Measurements from ENCODE around the gene GSDMA.

The GSDMA gene

DNA sequence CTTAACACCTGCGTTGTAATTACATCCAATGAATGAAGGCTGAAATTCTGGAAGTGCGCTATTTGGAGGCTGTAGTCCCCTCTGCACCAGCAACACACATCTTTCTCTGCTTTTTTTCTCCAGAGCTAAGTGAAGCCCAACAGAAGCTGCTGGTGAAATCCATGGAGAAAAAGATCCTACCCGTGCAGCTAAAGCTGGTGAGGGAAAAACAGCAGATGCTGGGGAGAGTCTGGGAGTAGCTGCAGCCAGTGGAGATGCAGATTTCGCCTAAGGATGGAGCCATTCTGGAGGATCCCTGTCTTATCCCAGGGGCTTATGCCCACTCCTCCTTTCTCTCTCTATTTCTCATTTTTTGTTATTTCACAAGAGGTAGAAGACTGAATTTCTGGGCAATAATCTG, 13.0 kb downstream of the GSDMA start:
- Histone ChIP-seq H3K79me2 (ENCODE audit: control insufficient read depth, low read length) (peaks cover 1% of the 10 kb centered on the region), H3K27ac (ENCODE audit: low read depth, low read length) (no peak overlapping the region), H3K9me2 (replicated peaks; ENCODE audit: control insufficient read depth, low read length) (no peaks in the 10 kb centered on the region), H3K9me3 (ENCODE audit: control insufficient read depth, insufficient read depth, low read length) (no peaks in the 10 kb centered on the region), H3K4me1 (ENCODE audit: control insufficient read depth, low read length) (peaks cover 21% of the 10 kb centered on the region), H3K27me3 (ENCODE audit: control insufficient read depth, low read length) (peaks cover 19% of the 10 kb centered on the region), H3K36me3 (ENCODE audit: control insufficient read depth, low read length) (peaks cover under 1% of the 10 kb centered on the region; the same call in 1 of the 2 replicates), H4K20me1 (ENCODE audit: control insufficient read depth, insufficient read depth, low read depth, low read length) (no peaks in the 10 kb centered on the region), H3F3A (ENCODE audit: control insufficient read depth, insufficient read depth) (no peaks in the 10 kb centered on the region), H3K4me3 (ENCODE audit: low read length) (no peak overlapping the region), H3K4me2 (ENCODE audit: low read length) (no peak overlapping the region)
- TF ChIP-seq EZH2phosphoT487 (IDR thresholded peaks at IDR 0.05; ENCODE audit: borderline replicate concordance, low read length): no peak
- TF ChIP-seq, protein P1, sequence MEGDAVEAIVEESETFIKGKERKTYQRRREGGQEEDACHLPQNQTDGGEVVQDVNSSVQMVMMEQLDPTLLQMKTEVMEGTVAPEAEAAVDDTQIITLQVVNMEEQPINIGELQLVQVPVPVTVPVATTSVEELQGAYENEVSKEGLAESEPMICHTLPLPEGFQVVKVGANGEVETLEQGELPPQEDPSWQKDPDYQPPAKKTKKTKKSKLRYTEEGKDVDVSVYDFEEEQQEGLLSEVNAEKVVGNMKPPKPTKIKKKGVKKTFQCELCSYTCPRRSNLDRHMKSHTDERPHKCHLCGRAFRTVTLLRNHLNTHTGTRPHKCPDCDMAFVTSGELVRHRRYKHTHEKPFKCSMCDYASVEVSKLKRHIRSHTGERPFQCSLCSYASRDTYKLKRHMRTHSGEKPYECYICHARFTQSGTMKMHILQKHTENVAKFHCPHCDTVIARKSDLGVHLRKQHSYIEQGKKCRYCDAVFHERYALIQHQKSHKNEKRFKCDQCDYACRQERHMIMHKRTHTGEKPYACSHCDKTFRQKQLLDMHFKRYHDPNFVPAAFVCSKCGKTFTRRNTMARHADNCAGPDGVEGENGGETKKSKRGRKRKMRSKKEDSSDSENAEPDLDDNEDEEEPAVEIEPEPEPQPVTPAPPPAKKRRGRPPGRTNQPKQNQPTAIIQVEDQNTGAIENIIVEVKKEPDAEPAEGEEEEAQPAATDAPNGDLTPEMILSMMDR (IDR thresholded peaks at IDR 0.05; ENCODE audit: low read depth, low read length, poor library complexity, severe bottlenecking): no peak

DNA sequence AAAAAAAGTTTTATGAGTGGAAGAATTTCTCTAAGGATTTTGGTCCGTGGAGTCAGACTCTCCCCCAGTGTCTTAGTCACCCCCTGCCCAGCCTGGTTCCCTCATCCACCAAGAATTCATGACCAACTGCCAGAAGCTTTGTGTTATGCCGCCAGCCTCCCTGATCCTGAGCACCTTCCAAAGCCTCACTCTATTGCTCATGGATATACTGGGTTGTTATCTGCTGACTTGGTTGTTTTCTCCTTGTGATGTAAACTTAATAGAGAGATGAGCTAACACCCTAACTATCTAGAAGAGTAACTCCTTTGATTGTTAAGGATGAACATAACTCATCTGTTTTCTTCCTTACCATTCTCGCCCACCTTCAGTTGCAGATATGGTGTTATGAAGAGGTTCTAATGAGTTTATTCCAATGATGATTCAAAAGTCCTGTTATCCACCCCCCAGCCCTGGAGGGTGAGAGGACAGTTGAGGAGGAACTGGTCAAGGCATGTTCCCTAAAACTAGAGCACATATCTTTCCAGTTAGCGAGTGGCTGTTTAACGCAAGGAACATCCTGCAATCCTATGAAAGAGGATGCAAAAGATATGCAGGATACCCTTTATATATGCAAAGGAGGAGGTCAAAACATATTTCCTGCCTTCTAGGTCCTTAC, 16.3 kb downstream of the GSDMA start:
- TF ChIP-seq, protein P1 (IDR thresholded peaks at IDR 0.05; ENCODE audit: low read depth, low read length, poor library complexity, severe bottlenecking): no peak
- no peak for TF ChIP-seq EZH2phosphoT487 (IDR thresholded peaks at IDR 0.05; ENCODE audit: borderline replicate concordance, low read length)
- Histone ChIP-seq H3K4me2 (ENCODE audit: low read length) (peak overlapping the region; percentile 84), H3K9me3 (ENCODE audit: control insufficient read depth, insufficient read depth, low read length) (no peaks in the 10 kb centered on the region), H3K27me3 (ENCODE audit: control insufficient read depth, low read length) (peaks cover 5% of the 10 kb centered on the region), H4K20me1 (ENCODE audit: control insufficient read depth, insufficient read depth, low read depth, low read length) (no peaks in the 10 kb centered on the region; the same call in 1 of the 2 replicates), H3K79me2 (ENCODE audit: control insufficient read depth, low read length) (peaks cover 33% of the 10 kb centered on the region), H3K4me3 (ENCODE audit: low read length) (peak overlapping the region; percentile 83), H3K9me2 (replicated peaks; ENCODE audit: control insufficient read depth, low read length) (no peaks in the 10 kb centered on the region), H3K36me3 (ENCODE audit: control insufficient read depth, low read length) (peaks cover 27% of the 10 kb centered on the region), H3F3A (ENCODE audit: control insufficient read depth, insufficient read depth) (no peaks in the 10 kb centered on the region), H3K4me1 (ENCODE audit: control insufficient read depth, low read length) (peaks cover 23% of the 10 kb centered on the region), H3K27ac (ENCODE audit: low read depth, low read length) (no peak overlapping the region)

DNA sequence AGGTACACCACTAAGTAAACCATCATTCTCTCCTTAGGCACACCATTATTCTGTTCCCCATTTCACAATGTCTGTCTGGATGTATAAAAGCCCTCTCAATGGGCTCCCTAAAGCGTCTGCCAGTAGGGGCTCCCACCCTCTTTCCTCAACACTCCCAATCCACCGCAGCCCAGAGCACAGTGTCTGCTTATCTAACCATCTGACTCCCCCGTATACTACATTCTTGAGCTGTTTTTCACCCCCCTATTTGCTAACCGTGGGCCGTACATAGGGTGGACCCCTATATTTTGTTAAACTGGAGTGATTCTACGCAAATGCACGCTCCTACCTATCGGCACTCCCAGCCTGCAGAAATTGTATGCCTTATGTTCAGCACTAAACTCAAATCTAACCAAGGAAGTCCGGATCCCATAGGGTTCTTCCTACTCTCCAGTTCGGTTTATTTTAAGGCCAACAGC, 17.1 kb downstream of the GSDMA start:
- Histone ChIP-seq H3K36me3 (ENCODE audit: control insufficient read depth, low read length) (peaks cover 35% of the 10 kb centered on the region), H3K4me1 (ENCODE audit: control insufficient read depth, low read length) (peaks cover 23% of the 10 kb centered on the region), H4K20me1 (ENCODE audit: control insufficient read depth, insufficient read depth, low read depth, low read length) (no peaks in the 10 kb centered on the region; the same call in 1 of the 2 replicates), H3K27ac (ENCODE audit: low read depth, low read length) (peak overlapping the region; percentile 37), H3K9me3 (ENCODE audit: control insufficient read depth, insufficient read depth, low read length) (no peaks in the 10 kb centered on the region), H3K79me2 (ENCODE audit: control insufficient read depth, low read length) (peaks cover 39% of the 10 kb centered on the region), H3K4me3 (ENCODE audit: low read length) (peak overlapping the region; percentile 83), H3K27me3 (ENCODE audit: control insufficient read depth, low read length) (peaks cover 5% of the 10 kb centered on the region), H3F3A (ENCODE audit: control insufficient read depth, insufficient read depth) (no peaks in the 10 kb centered on the region), H3K4me2 (ENCODE audit: low read length) (peak overlapping the region; percentile 84), H3K9me2 (replicated peaks; ENCODE audit: control insufficient read depth, low read length) (no peaks in the 10 kb centered on the region)
- TF ChIP-seq, protein P1 (IDR thresholded peaks at IDR 0.05; ENCODE audit: low read depth, low read length, poor library complexity, severe bottlenecking): peak; percentile 27
- TF ChIP-seq EZH2phosphoT487 (IDR thresholded peaks at IDR 0.05; ENCODE audit: borderline replicate concordance, low read length): no peak
